Measurements from ENCODE around the gene ZNF827.

The ZNF827 gene

DNA sequence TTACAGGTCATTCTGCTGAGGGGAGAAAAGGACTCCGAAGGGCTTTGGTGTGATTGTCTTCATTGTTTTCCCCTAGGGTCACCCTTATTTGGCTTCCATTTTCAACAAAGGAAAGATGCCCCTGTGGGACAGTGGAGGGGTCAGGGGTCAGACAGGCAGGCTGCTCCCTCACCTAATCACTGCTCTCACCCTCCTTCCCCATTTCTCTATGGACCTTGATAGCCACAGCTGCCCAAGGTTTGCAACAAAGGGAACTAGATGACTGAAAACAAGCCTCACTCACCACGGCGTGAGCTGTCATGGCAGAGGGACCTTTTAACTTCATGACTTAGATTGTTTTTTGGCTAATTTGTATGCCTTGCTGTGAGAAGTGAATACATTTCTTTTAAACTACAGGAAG lies 218.0 kb downstream of the ZNF827 start:
- Histone ChIP-seq H3F3A (ENCODE audit: low read depth) (no peaks in the 10 kb centered on the region), H3K4me2 (ENCODE audit: low read depth, low read length, poor library complexity, severe bottlenecking) (no peak overlapping the region), H3K79me2 (ENCODE audit: insufficient read depth, low read length) (no peaks in the 10 kb centered on the region), H3K4me3 (ENCODE audit: low read length, poor library complexity, severe bottlenecking) (no peak overlapping the region), H3K4me1 (ENCODE audit: insufficient read depth, low read length, poor library complexity, severe bottlenecking) (peaks cover 22% of the 10 kb centered on the region), H3K9me3 (ENCODE audit: insufficient read depth, low read depth, low read length) (no peaks in the 10 kb centered on the region), H4K20me1 (ENCODE audit: insufficient read depth, low read length, poor library complexity, severe bottlenecking) (no peaks in the 10 kb centered on the region), H3K9me2 (replicated peaks; ENCODE audit: low read depth, low read length) (no peaks in the 10 kb centered on the region), H3K9ac (ENCODE audit: low read depth, low read length, poor library complexity, severe bottlenecking) (no peak overlapping the region), H3K27me3 (ENCODE audit: insufficient read depth, low read length, poor library complexity, severe bottlenecking) (no peaks in the 10 kb centered on the region), H3K36me3 (ENCODE audit: insufficient read depth, low read length) (no peaks in the 10 kb centered on the region), H2AFZ (ENCODE audit: low read length) (no peak overlapping the region)
- TF ChIP-seq EZH2phosphoT487 (IDR thresholded peaks at IDR 0.05; ENCODE audit: borderline replicate concordance), result no peak
- TF ChIP-seq, protein P1, sequence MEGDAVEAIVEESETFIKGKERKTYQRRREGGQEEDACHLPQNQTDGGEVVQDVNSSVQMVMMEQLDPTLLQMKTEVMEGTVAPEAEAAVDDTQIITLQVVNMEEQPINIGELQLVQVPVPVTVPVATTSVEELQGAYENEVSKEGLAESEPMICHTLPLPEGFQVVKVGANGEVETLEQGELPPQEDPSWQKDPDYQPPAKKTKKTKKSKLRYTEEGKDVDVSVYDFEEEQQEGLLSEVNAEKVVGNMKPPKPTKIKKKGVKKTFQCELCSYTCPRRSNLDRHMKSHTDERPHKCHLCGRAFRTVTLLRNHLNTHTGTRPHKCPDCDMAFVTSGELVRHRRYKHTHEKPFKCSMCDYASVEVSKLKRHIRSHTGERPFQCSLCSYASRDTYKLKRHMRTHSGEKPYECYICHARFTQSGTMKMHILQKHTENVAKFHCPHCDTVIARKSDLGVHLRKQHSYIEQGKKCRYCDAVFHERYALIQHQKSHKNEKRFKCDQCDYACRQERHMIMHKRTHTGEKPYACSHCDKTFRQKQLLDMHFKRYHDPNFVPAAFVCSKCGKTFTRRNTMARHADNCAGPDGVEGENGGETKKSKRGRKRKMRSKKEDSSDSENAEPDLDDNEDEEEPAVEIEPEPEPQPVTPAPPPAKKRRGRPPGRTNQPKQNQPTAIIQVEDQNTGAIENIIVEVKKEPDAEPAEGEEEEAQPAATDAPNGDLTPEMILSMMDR (conservative IDR thresholded peaks at IDR 0.05; ENCODE audit: low read length), result no peak

DNA sequence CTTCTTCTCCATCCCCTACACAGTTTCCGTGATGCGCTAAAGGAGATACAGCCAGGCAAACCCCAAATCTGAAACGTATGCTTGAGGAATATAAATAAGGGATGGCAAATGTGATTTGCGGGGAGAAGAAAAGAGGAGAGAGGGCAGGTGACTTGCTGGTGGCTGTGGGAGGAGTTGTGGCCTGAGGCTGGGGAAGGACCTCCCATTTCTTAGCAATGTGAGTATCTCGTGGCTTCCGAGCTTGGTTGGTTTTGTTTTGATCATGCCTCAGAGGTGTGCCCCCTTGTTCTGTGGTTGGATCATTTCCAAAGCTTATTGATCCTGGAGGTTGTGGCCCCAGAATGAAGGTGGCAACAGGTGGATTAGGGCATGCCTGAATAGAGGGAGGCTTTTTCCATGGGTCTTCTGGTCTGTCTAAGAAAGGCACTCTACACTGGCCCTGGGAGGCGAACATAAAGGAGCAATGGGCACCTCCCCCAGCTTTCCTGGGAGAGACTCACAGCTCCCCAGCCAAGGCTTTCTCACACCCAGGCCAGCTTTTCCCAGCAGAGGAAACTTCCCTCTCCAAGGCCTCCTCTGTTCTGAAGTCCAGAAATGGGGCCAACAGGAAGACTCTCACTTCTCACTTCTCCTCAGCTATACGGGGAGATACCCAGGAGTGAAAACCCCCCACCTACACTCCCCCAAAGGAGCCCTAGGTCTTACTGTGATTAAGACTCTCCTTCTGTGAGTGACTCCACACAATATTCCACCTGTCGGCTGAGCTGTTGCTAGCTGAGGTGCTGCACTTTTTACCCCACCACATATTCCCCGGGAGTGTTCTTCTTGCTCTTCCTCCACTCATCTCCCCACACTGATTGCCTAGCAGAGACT lies 218.6 kb downstream of the ZNF827 start:
- Histone ChIP-seq H3F3A (ENCODE audit: low read depth) (no peaks in the 10 kb centered on the region), H4K20me1 (ENCODE audit: insufficient read depth, low read length, poor library complexity, severe bottlenecking) (no peaks in the 10 kb centered on the region), H3K79me2 (ENCODE audit: insufficient read depth, low read length) (no peaks in the 10 kb centered on the region), H3K9me3 (ENCODE audit: insufficient read depth, low read depth, low read length) (no peaks in the 10 kb centered on the region), H3K9me2 (replicated peaks; ENCODE audit: low read depth, low read length) (no peaks in the 10 kb centered on the region), H3K4me2 (ENCODE audit: low read depth, low read length, poor library complexity, severe bottlenecking) (peak overlapping the region; percentile 27), H2AFZ (ENCODE audit: low read length) (peak overlapping the region; percentile 55; the same call in 1 of the 2 replicates), H3K4me1 (ENCODE audit: insufficient read depth, low read length, poor library complexity, severe bottlenecking) (peaks cover 22% of the 10 kb centered on the region), H3K27me3 (ENCODE audit: insufficient read depth, low read length, poor library complexity, severe bottlenecking) (no peaks in the 10 kb centered on the region), H3K9ac (ENCODE audit: low read depth, low read length, poor library complexity, severe bottlenecking) (peak overlapping the region; percentile 23), H3K4me3 (ENCODE audit: low read length, poor library complexity, severe bottlenecking) (no peak overlapping the region), H3K36me3 (ENCODE audit: insufficient read depth, low read length) (no peaks in the 10 kb centered on the region)
- TF ChIP-seq, protein P1 (conservative IDR thresholded peaks at IDR 0.05; ENCODE audit: low read length), result no peak
- no peak for TF ChIP-seq EZH2phosphoT487 (IDR thresholded peaks at IDR 0.05; ENCODE audit: borderline replicate concordance)

DNA sequence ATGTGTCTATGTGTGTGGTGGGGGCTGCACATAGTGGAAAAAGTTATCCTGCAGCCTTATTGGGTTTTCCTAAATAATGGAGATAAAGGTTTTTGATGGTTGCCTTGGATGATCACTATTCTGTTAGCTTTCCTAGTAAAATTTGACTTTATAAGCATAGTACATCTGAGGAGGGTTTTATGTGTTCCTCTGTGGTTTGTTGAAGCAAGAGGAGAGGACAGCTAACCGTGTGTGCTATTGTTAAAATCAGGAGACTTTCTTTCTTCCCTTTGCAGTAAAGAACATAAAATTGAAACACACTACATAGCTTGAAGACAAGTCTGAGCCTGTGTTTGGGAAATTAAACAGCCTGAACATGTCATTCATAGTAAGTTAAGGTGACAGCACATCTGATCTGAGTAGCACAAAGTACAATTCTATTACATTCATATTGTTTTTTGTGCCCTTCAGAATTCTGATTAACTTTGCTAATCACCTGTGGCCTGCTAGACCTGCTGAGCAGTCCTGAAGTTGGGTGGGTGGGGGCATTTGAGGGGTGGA lies 221.9 kb downstream of the ZNF827 start:
- peaks cover 2% of the 10 kb centered on the region; the same call in 1 of the 2 replicates for H3K9me3 ChIP-seq (ENCODE audit: insufficient read depth, low read depth, low read length)
- no peaks in the 10 kb centered on the region for H3K36me3 ChIP-seq (ENCODE audit: insufficient read depth, low read length)
- no peaks in the 10 kb centered on the region for H3K79me2 ChIP-seq (ENCODE audit: insufficient read depth, low read length)
- TF ChIP-seq, protein P1 (conservative IDR thresholded peaks at IDR 0.05; ENCODE audit: low read length), result no peak
- no peak for TF ChIP-seq EZH2phosphoT487 (IDR thresholded peaks at IDR 0.05; ENCODE audit: borderline replicate concordance)
- H2AFZ ChIP-seq (ENCODE audit: low read length), result no peak overlapping the region
- H3K9ac ChIP-seq (ENCODE audit: low read depth, low read length, poor library complexity, severe bottlenecking), result peak overlapping the region; percentile 17
- no peaks in the 10 kb centered on the region for H4K20me1 ChIP-seq (ENCODE audit: insufficient read depth, low read length, poor library complexity, severe bottlenecking)
- no peaks in the 10 kb centered on the region for H3K27me3 ChIP-seq (ENCODE audit: insufficient read depth, low read length, poor library complexity, severe bottlenecking)
- no peaks in the 10 kb centered on the region for H3K9me2 ChIP-seq (replicated peaks; ENCODE audit: low read depth, low read length)
- no peak overlapping the region for H3K4me3 ChIP-seq (ENCODE audit: low read length, poor library complexity, severe bottlenecking)
- H3K4me1 ChIP-seq (ENCODE audit: insufficient read depth, low read length, poor library complexity, severe bottlenecking), result peaks cover 22% of the 10 kb centered on the region
- no peak overlapping the region for H3K4me2 ChIP-seq (ENCODE audit: low read depth, low read length, poor library complexity, severe bottlenecking)
- H3F3A ChIP-seq (ENCODE audit: low read depth), result no peaks in the 10 kb centered on the region

Measured in Loucy (cell line).